Measurements from ENCODE around the gene FREM1. TPM values are rescaled to one million over a fixed set of nuclear protein-coding genes. Genes with fewer than 3 reads are reported as not detected.

Gene FREM1
- total RNA-seq, 1 donor from 2014 or later = 18.2 TPM

GRCh38 chr9:14704281-14704680 is 205.9 kb downstream of the FREM1 start:
- no peak for DNase-seq

- DNase-seq = no peak
Observed at GRCh38 chr9:14702200-14702720, 208.0 kb downstream of the FREM1 start.

- DNase-seq = peak; percentile 76
Observed at GRCh38 chr9:14693251-14693861, 216.9 kb downstream of the FREM1 start, which contains the start of gene ZDHHC21. TSS of gene ZDHHC21 (minus strand) at chr9:14693432. CDS start at chr9:14674340, 19,092 bp downstream.

GRCh38 chr9:14692470-14693250 is 217.6 kb downstream of the FREM1 start:
- DNase-seq = peak; percentile 62

GRCh38 chr9:14690948-14691730 is 219.1 kb downstream of the FREM1 start:
- DNase-seq = no peak

DNA sequence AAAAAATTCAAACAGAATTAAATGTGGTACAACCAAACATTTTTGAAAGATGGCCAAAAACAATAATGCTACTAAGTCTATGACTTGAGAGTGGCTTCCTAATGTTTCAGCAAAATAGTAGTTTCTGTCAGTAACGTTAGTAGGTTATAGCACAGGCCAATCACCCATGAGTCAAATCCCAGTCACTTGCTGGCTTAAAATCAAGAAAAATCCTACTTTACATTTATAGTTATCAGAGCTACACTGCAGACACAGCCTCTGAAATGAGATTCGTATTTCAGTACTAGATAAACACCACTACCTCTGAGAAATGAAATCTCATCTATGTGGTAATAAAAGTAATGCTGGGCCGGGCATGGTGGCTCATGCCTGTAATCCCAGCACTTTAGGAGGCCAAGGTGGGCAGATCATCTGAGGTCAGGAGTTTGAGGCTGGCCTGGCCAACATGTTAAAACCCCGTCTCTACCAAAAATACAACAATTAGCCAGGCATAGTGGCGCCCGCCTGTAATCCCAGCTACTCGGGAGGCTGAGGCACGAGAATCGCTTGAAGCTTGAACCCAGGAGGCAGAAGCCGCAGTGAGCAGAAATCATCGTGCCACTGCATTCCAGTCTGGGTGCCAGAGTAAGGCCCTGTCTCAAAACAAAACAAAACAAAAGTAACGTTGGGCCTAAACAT is 223.0 kb downstream of the FREM1 start:
- DNase-seq = no peak

DNA sequence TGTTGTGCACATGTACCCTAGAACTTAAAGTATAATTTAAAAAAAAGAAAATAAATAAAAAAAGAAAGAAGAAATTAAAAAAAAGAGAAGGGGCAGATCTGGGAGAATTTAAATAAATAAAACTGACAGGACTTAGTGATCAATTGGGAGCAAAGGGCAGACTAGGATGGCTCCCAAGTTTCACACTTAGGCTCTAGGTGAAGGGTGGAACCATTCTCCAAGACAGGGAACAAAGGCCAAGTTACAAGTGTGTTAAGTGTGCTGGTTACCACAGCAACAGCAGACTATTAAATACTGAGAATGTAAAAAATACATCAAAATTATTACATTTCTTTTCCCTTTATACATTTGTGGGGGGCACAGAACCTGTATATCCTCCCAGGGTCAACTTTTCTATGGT is 224.1 kb downstream of the FREM1 start:
- DNase-seq = no peak

Small RNA genes lying within 50 kb of the gene (small RNA-seq; reads per million reads assigned to genes)
- gene RNU6-1260P (ENCODE audit: low replicate concordance) = not detected

Other genes with a start within 250 kb of the FREM1 start
- gene ZDHHC21, start 217.0 kb downstream of the FREM1 start, total RNA-seq = 32.1 TPM
- not detected for gene CER1, start 187.7 kb downstream of the FREM1 start, total RNA-seq